Hepatocyte (in vitro differentiated cells): ENCODE measurements around the gene ATXN1. TPM values are rescaled to one million over a fixed set of nuclear protein-coding genes. Genes with fewer than 3 reads are reported as not detected.

Source experiments
- DNase-seq: peaks from one replicate; pipeline ENCODE4 v3.0.0-alpha.2; 2016; ENCODE audit warnings: low spot score
- H2AFZ ChIP-seq: fragments of 200-600 bp; sonication (generic); 2 replicates; pipeline ENCODE4 v1.6.0; 2016; ENCODE audit warnings: antibody characterized with exemption, mild to moderate bottlenecking
- H3K27ac ChIP-seq: fragments of 200-600 bp; sonication (generic); 2 replicates; pipeline ENCODE4 v1.5.1; 2016; ENCODE audit warnings: mild to moderate bottlenecking
- H3K27me3 ChIP-seq: fragments of 200-600 bp; sonication (generic); 2 replicates; pipeline ENCODE4 v1.6.1; 2016
- H3K36me3 ChIP-seq: fragments of 200-600 bp; sonication (generic); replicated peaks from 2 replicates; pipeline ENCODE4 v1.5.1; 2016; ENCODE audit warnings: low read depth; ENCODE audit not compliant: insufficient read depth
- H3K4me1 ChIP-seq: fragments of 200-600 bp; sonication (generic); 2 replicates; pipeline ENCODE4 v1.5.1; 2016; ENCODE audit warnings: mild to moderate bottlenecking, moderate library complexity; ENCODE audit not compliant: insufficient read depth
- H3K4me2 ChIP-seq: fragments of 200-600 bp; sonication (generic); 2 replicates; pipeline ENCODE4 v1.6.0; 2016
- H3K4me3 ChIP-seq: fragments of 200-600 bp; sonication (generic); 2 replicates; pipeline ENCODE4 v1.5.1; 2016; ENCODE audit warnings: mild to moderate bottlenecking
- H3K79me2 ChIP-seq: fragments of 200-600 bp; sonication (generic); 2 replicates; pipeline ENCODE4 v1.6.0; 2017; ENCODE audit warnings: mild to moderate bottlenecking
- H3K9me2 ChIP-seq: fragments of 200-600 bp; sonication (generic); replicated peaks from 2 replicates; pipeline ENCODE4 v1.6.0; 2017; ENCODE audit warnings: mild to moderate bottlenecking; ENCODE audit not compliant: insufficient read depth
- H3K9me3 ChIP-seq: fragments of 200-600 bp; sonication (generic); 2 replicates; pipeline ENCODE4 v1.5.1; 2016; ENCODE audit warnings: low read depth, mild to moderate bottlenecking
- H4K20me1 ChIP-seq: fragments of 200-600 bp; sonication (generic); 2 replicates; pipeline ENCODE4 v1.6.0; 2016; ENCODE audit warnings: mild to moderate bottlenecking; ENCODE audit not compliant: insufficient read depth, poor library complexity, severe bottlenecking
- CTCF ChIP-seq: fragments of 200-600 bp; sonication (generic); IDR thresholded peaks from 2 replicates; pipeline ENCODE4 v1.5.1; 2016; ENCODE audit warnings: antibody characterized with exemption, mild to moderate bottlenecking; ENCODE audit not compliant: poor library complexity
- EZH2 ChIP-seq: fragments of 200-600 bp; sonication (generic); IDR thresholded peaks from 2 replicates; pipeline ENCODE4 v1.6.1; 2016; ENCODE audit warnings: antibody characterized with exemption, mild to moderate bottlenecking, borderline replicate concordance
- EZH2phosphoT487 ChIP-seq: fragments of 200-600 bp; sonication (generic); IDR thresholded peaks from one replicate; pipeline ENCODE4 v1.6.1; 2018; ENCODE audit warnings: antibody characterized with exemption, mild to moderate bottlenecking, low read depth, moderate library complexity; ENCODE audit not compliant: unreplicated experiment, severe bottlenecking
- WGBS: methylation state at CpG from one replicate; pipeline ENCODE4 v1.1.6; 2016; ENCODE audit warnings: low lambda C conversion rate; ENCODE audit errors: missing lambda C conversion rate; 5-methylcytosine and 5-hydroxymethylcytosine counted together
- polyA plus RNA-seq: library from polyadenylated mRNA; unstranded; fragments of >200 nt; fragmentation: Nextera tagmentation; extraction: Ambion mirVana; gene quantifications from 2 replicates; pipeline ENCODE4 v1.2.1, GENCODE V29; 2016
- total RNA-seq: library from RNA; depleted of rRNA; stranded (reverse); fragments of >200 nt; gene quantifications from 2 replicates; pipeline ENCODE4 v1.2.3, GENCODE V29; 2014

The ATXN1 gene
- total and polyA plus RNA-seq, 2 experiments from 2014 or later = 14.7 to 32.6 TPM

- TF ChIP-seq EZH2phosphoT487 (no peak), CTCF (no peak), EZH2 (no peak)
- no peak overlapping the region for H3K27ac ChIP-seq
- H2AFZ ChIP-seq = no peak overlapping the region
- DNase-seq = no peak
- H3K4me3 ChIP-seq = no peak overlapping the region
- no peaks in the 10 kb centered on the region for H3K36me3 ChIP-seq
- H4K20me1 ChIP-seq = no peaks in the 10 kb centered on the region
- H3K79me2 ChIP-seq = no peaks in the 10 kb centered on the region
- no peak overlapping the region for H3K4me2 ChIP-seq
- H3K9me3 ChIP-seq = no peaks in the 10 kb centered on the region
- no peaks in the 10 kb centered on the region for H3K4me1 ChIP-seq
- WGBS = 88% methylated on average over 4 of the region's 4 CpGs
- no peaks in the 10 kb centered on the region for H3K9me2 ChIP-seq
- H3K27me3 ChIP-seq = no peaks in the 10 kb centered on the region
These were observed 202.2 kb downstream of the ATXN1 start for GRCh38 chr6:16559071-16559470.

- H2AFZ ChIP-seq = no peak overlapping the region
- DNase-seq = no peak
- WGBS = 69% methylated on average over 3 of the region's 3 CpGs
- no peak for TF ChIP-seq EZH2phosphoT487
- no peak for TF ChIP-seq EZH2
- TF ChIP-seq CTCF = no peak
- no peaks in the 10 kb centered on the region for H3K9me2 ChIP-seq
- H3K27ac ChIP-seq = peak overlapping the region; percentile 70
- no peaks in the 10 kb centered on the region for H3K79me2 ChIP-seq
- no peak overlapping the region for H3K4me2 ChIP-seq
- no peak overlapping the region for H3K4me3 ChIP-seq
- H3K27me3 ChIP-seq = no peaks in the 10 kb centered on the region
- no peaks in the 10 kb centered on the region for H4K20me1 ChIP-seq
- H3K36me3 ChIP-seq = no peaks in the 10 kb centered on the region
- H3K9me3 ChIP-seq = no peaks in the 10 kb centered on the region
- no peaks in the 10 kb centered on the region for H3K4me1 ChIP-seq
These were observed 205.7 kb downstream of the ATXN1 start for GRCh38 chr6:16555550-16555949.

GRCh38 chr6:16553531-16553930 is 207.7 kb downstream of the ATXN1 start:
- Histone ChIP-seq H2AFZ (no peak overlapping the region), H3K4me2 (no peak overlapping the region), H3K27ac (no peak overlapping the region), H3K9me3 (no peaks in the 10 kb centered on the region), H3K9me2 (no peaks in the 10 kb centered on the region), H4K20me1 (no peaks in the 10 kb centered on the region), H3K79me2 (no peaks in the 10 kb centered on the region), H3K4me3 (no peak overlapping the region), H3K4me1 (no peaks in the 10 kb centered on the region), H3K36me3 (no peaks in the 10 kb centered on the region), H3K27me3 (no peaks in the 10 kb centered on the region)
- DNase-seq = no peak
- 96% methylated on average over 3 of the region's 3 CpGs for WGBS
- no peak for TF ChIP-seq CTCF
- TF ChIP-seq EZH2phosphoT487 = no peak
- no peak for TF ChIP-seq EZH2

GRCh38 chr6:16551466-16551865 is 209.8 kb downstream of the ATXN1 start:
- Histone ChIP-seq H3K27me3 (no peaks in the 10 kb centered on the region), H3K4me1 (no peaks in the 10 kb centered on the region), H4K20me1 (no peaks in the 10 kb centered on the region), H3K9me2 (no peaks in the 10 kb centered on the region), H3K79me2 (no peaks in the 10 kb centered on the region), H3K27ac (no peak overlapping the region), H3K4me3 (no peak overlapping the region), H3K36me3 (no peaks in the 10 kb centered on the region), H3K9me3 (no peaks in the 10 kb centered on the region), H2AFZ (no peak overlapping the region), H3K4me2 (no peak overlapping the region)
- DNase-seq = no peak
- 81% methylated on average over 6 of the region's 6 CpGs for WGBS
- no peak for TF ChIP-seq CTCF
